GM21528 (cell line): ENCODE measurements around the gene CMTM8.
"Not testable (repeated sequence)": the region's sequence is repeated elsewhere in the genome, so short reads cannot be mapped to it uniquely, and the experiment has no call there.

Experiments
- ATAC-seq: cut with Tn5 transposase; IDR thresholded peaks from one replicate; pipeline ENCODE4 v1.9.1; 2021; ENCODE audit warnings: mild to moderate bottlenecking, moderate library complexity; ENCODE audit not compliant: unreplicated experiment, low FRiP score

The CMTM8 gene

GRCh38 chr3:32372213-32372490 lies 133.7 kb downstream of the CMTM8 start:
- no peak for ATAC-seq

GRCh38 chr3:32373276-32373675 lies 134.8 kb downstream of the CMTM8 start:
- ATAC-seq = no peak

GRCh38 chr3:32373844-32374243 lies 135.4 kb downstream of the CMTM8 start:
- ATAC-seq = no peak

GRCh38 chr3:32374788-32375595 lies 136.5 kb downstream of the CMTM8 start:
- ATAC-seq = no peak

- no peak for ATAC-seq
Observed at GRCh38 chr3:32375596-32375930, 137.1 kb downstream of the CMTM8 start.

- ATAC-seq = no peak
Observed at GRCh38 chr3:32376115-32376514, 137.6 kb downstream of the CMTM8 start.

GRCh38 chr3:32379831-32380500 lies 141.5 kb downstream of the CMTM8 start:
- no peak for ATAC-seq

GRCh38 chr3:32381922-32382321 lies 143.4 kb downstream of the CMTM8 start:
- ATAC-seq = no peak

GRCh38 chr3:32383136-32383711 lies 144.7 kb downstream of the CMTM8 start:
- no peak for ATAC-seq

GRCh38 chr3:32384938-32385337 lies 146.5 kb downstream of the CMTM8 start:
- ATAC-seq = no peak

- ATAC-seq = no peak
Observed at GRCh38 chr3:32387512-32387911, 149.0 kb downstream of the CMTM8 start.

- not testable (repeated sequence) for ATAC-seq
Observed at GRCh38 chr3:32389577-32389976, 151.1 kb downstream of the CMTM8 start.

GRCh38 chr3:32391643-32392535 lies 153.4 kb downstream of the CMTM8 start, which contains the start of gene CMTM7:
Gene CMTM7 (plus strand): TSS chr3:32391853. CDS start chr3:32391907, 54 bp downstream.
- ATAC-seq = peak; percentile 72

GRCh38 chr3:32392536-32393302 lies 154.2 kb downstream of the CMTM8 start:
- ATAC-seq = no peak

- no peak for ATAC-seq
Observed at GRCh38 chr3:32395496-32395895, 157.0 kb downstream of the CMTM8 start.

GRCh38 chr3:32397941-32398340 lies 159.5 kb downstream of the CMTM8 start:
- no peak for ATAC-seq

GRCh38 chr3:32398531-32398930 lies 160.1 kb downstream of the CMTM8 start:
- no peak for ATAC-seq

GRCh38 chr3:32399030-32399620 lies 160.6 kb downstream of the CMTM8 start:
- no peak for ATAC-seq

GRCh38 chr3:32401126-32401525 lies 162.6 kb downstream of the CMTM8 start:
- peak; percentile 4 for ATAC-seq
